Fibroblast of lung (primary cell): ENCODE measurements around the gene ZFYVE27. TPM values are rescaled to one million over a fixed set of nuclear protein-coding genes. Genes with fewer than 3 reads are reported as not detected.
A peak's percentile ranks its signal among the peaks of the same experiment; 100 is the strongest.

Experiments used
- DNase-seq, 2 donors: peaks; one replicate each; pipeline versions ENCODE4 v3.0.0 to v3.0.0-alpha.2; 2010; ENCODE audit warnings: low read depth in 2 of 2
- H2AFZ ChIP-seq: 2 replicates; pipeline ENCODE4 v1.5.1; 2012; ENCODE audit warnings: low read length, control low read depth, inconsistent platforms
- H3K27ac ChIP-seq: 2 replicates; pipeline ENCODE4 v1.5.1; 2011; ENCODE audit warnings: low read length, control low read depth; ENCODE audit not compliant: insufficient read depth
- H3K27me3 ChIP-seq: 2 replicates; pipeline ENCODE4 v1.5.1; 2011; ENCODE audit warnings: mild to moderate bottlenecking, low read length; ENCODE audit not compliant: control insufficient read depth, insufficient read depth
- H3K36me3 ChIP-seq: 2 replicates; pipeline ENCODE4 v1.5.1; 2011; ENCODE audit warnings: low read length; ENCODE audit not compliant: control insufficient read depth, insufficient read depth
- H3K4me1 ChIP-seq: 2 replicates; pipeline ENCODE4 v1.5.1; 2011; ENCODE audit warnings: low read length; ENCODE audit not compliant: control insufficient read depth, insufficient read depth; ENCODE audit errors: extremely low read depth
- H3K4me2 ChIP-seq: 2 replicates; pipeline ENCODE4 v1.5.1; 2011; ENCODE audit warnings: low read length, control low read depth; ENCODE audit not compliant: insufficient read depth; ENCODE audit errors: extremely low read depth
- H3K4me3 ChIP-seq, 4 experiments: fragments of 200-600 bp in 1 of 4; sonication (generic) in 1 of 4; replicated peaks in 1 of 4; 2 replicates each; pipeline ENCODE4 v1.5.1; 2011 to 2016; ENCODE audit warnings: low read length in 4 of 4, low read depth in 3 of 4, mild to moderate bottlenecking in 3 of 4, control low read depth in 2 of 4, inconsistent platforms in 1 of 4, mixed read lengths in 1 of 4; ENCODE audit not compliant: insufficient read depth in 1 of 4; ENCODE audit errors: control extremely low read depth in 1 of 4
- H3K79me2 ChIP-seq: 2 replicates; pipeline ENCODE4 v1.5.1; 2012; ENCODE audit warnings: mild to moderate bottlenecking, low read length, inconsistent platforms; ENCODE audit not compliant: control insufficient read depth, insufficient read depth
- H3K9ac ChIP-seq: 2 replicates; pipeline ENCODE4 v1.5.1; 2011; ENCODE audit warnings: mild to moderate bottlenecking, low read length, control low read depth; ENCODE audit not compliant: insufficient read depth
- H3K9me3 ChIP-seq: 2 replicates; pipeline ENCODE4 v1.5.1; 2012; ENCODE audit warnings: low read depth, low read length; ENCODE audit not compliant: control insufficient read depth, insufficient read depth
- H4K20me1 ChIP-seq: 2 replicates; pipeline ENCODE4 v1.5.1; 2011; ENCODE audit warnings: low read length; ENCODE audit not compliant: control insufficient read depth, insufficient read depth; ENCODE audit errors: extremely low read depth
- CTCF ChIP-seq, 2 donors: IDR thresholded peaks in 1 of 2; conservative IDR thresholded peaks in 1 of 2; 1 replicate in 1 of 2; 2 replicates in 1 of 2; pipeline ENCODE4 v1.5.1; 2011 to 2012; ENCODE audit warnings: low read length in 2 of 2, control low read depth in 1 of 2, inconsistent platforms in 1 of 2, low read depth in 1 of 2, mild to moderate bottlenecking in 1 of 2
- EZH2 ChIP-seq: IDR thresholded peaks from 2 replicates; pipeline ENCODE4 v1.5.1; 2012; ENCODE audit warnings: low read length, control low read depth, mild to moderate bottlenecking; ENCODE audit errors: missing control alignments
- polyA plus RNA-seq, 2 donors: library from polyadenylated mRNA; depleted of rRNA in 1 of 2; stranded (reverse) in 1 of 2; unstranded in 1 of 2; fragments of >200 nt; gene quantifications; 2 replicates each; pipeline ENCODE4 v1.2.1, GENCODE V29; 2011 to 2012; ENCODE audit warnings: missing spikeins in 1 of 2
- total RNA-seq: library from RNA; depleted of rRNA; stranded (reverse); fragments of >200 nt; gene quantifications from 2 replicates; pipeline ENCODE4 v1.2.1, GENCODE V29; 2014

The ZFYVE27 gene
- total and polyA plus RNA-seq, 2 donors (not counting 1 experiment from before 2014, with no cell fraction given): 8.3 to 22.1 TPM

DNA sequence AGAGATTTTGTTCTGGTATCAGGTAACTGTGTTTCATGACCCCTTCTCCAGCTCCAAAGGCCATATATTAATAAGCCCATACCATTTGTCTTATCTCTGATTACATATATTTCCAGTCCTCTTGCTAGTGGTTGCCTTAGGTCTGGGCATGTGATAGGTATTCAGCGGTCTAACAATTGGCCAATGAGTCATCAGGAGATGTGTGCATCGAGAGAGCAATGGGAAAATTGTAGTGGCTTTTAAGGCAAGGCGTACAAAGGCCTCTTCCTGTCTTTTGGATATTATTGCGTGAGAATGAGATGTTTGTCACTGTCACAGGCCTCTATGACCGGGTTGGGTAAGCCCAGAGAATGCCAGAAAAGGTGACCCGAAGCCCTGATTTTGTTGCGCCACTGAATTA is 73.5 kb downstream of the ZFYVE27 start:
- H3K4me1 ChIP-seq: no peaks in the 10 kb centered on the region
- DNase-seq: peak in 1 of 2 donors; percentile 71
- no peaks in the 10 kb centered on the region for H4K20me1 ChIP-seq
- no peak overlapping the region for H3K27ac ChIP-seq
- H3K4me3 ChIP-seq: no peak overlapping the region
- no peaks in the 10 kb centered on the region for H3K9me3 ChIP-seq
- no peaks in the 10 kb centered on the region for H3K36me3 ChIP-seq
- no peak overlapping the region for H2AFZ ChIP-seq
- TF ChIP-seq EZH2 (no peak), CTCF (conservative IDR thresholded peaks at IDR 0.05 in 1 of 2, IDR thresholded peaks at IDR 0.05 in 1 of 2; ENCODE audit: low read depth in 1 of 2, low read length in 2 of 2) (no peak)
- H3K4me2 ChIP-seq: no peak overlapping the region
- H3K79me2 ChIP-seq: no peaks in the 10 kb centered on the region
- H3K9ac ChIP-seq: no peak overlapping the region
- peaks cover 4% of the 10 kb centered on the region for H3K27me3 ChIP-seq

Other genes starting within 250 kb of the ZFYVE27 start
- gene MMS19, start 238.7 kb upstream of the ZFYVE27 start, total RNA-seq: 43.7 and 64.7 TPM in 2 replicates
- 44.7 and 53.9 TPM in 2 replicates for gene MMS19, start 238.7 kb upstream of the ZFYVE27 start, polyA plus RNA-seq
- 20.3 and 22.0 TPM in 2 replicates for gene UBTD1, start 238.2 kb upstream of the ZFYVE27 start, total RNA-seq
- gene UBTD1, start 238.2 kb upstream of the ZFYVE27 start, polyA plus RNA-seq: 10.7 and 15.0 TPM in 2 replicates
- gene ANKRD2, start 164.3 kb upstream of the ZFYVE27 start, total RNA-seq: 1.8 TPM in 2 replicates
- 0.26 and 0.47 TPM in 2 replicates for gene ANKRD2, start 164.3 kb upstream of the ZFYVE27 start, polyA plus RNA-seq
- 1.0 and 1.5 TPM in 2 replicates for gene HOGA1, start 152.7 kb upstream of the ZFYVE27 start, total RNA-seq
- 0.58 and 0.79 TPM in 2 replicates for gene HOGA1, start 152.7 kb upstream of the ZFYVE27 start, polyA plus RNA-seq
- not detected in 2 replicates for gene C10orf62, start 147.4 kb upstream of the ZFYVE27 start, total RNA-seq
- not detected in 2 replicates for gene C10orf62, start 147.4 kb upstream of the ZFYVE27 start, polyA plus RNA-seq
- gene MORN4, start 103.6 kb upstream of the ZFYVE27 start, total RNA-seq: 6.4 and 13.4 TPM in 2 replicates
- 11.0 and 13.2 TPM in 2 replicates for gene MORN4, start 103.6 kb upstream of the ZFYVE27 start, polyA plus RNA-seq
- gene PI4K2A, start 96.5 kb upstream of the ZFYVE27 start, total RNA-seq: 16.4 and 26.6 TPM in 2 replicates
- gene PI4K2A, start 96.5 kb upstream of the ZFYVE27 start, polyA plus RNA-seq: 30.7 and 47.2 TPM in 2 replicates
- 31.8 and 77.5 TPM in 2 replicates for gene AVPI1, start 49.9 kb upstream of the ZFYVE27 start, total RNA-seq
- 14.3 and 14.9 TPM in 2 replicates for gene AVPI1, start 49.9 kb upstream of the ZFYVE27 start, polyA plus RNA-seq
- 12.1 and 16.3 TPM in 2 replicates for gene MARVELD1, start 23.4 kb upstream of the ZFYVE27 start, total RNA-seq
- 106 and 132 TPM in 2 replicates for gene MARVELD1, start 23.4 kb upstream of the ZFYVE27 start, polyA plus RNA-seq
- not detected in 2 replicates for gene SFRP5, start 34.9 kb downstream of the ZFYVE27 start, total RNA-seq
- gene SFRP5, start 34.9 kb downstream of the ZFYVE27 start, polyA plus RNA-seq: not detected in 2 replicates
- under 0.01 TPM in 1 of 2 replicates, not detected in the other for gene GOLGA7B, start 112.7 kb downstream of the ZFYVE27 start, total RNA-seq
- not detected in 2 replicates for gene GOLGA7B, start 112.7 kb downstream of the ZFYVE27 start, polyA plus RNA-seq